GM13976 (cell line): Measurements from ENCODE around the gene PTPRK.
"Not testable (repeated sequence)": the region's sequence is repeated elsewhere in the genome, so short reads cannot be mapped to it uniquely, and the experiment has no call there.

Source experiments
- DNase-seq: peaks from one replicate; pipeline ENCODE4 v3.0.0; 2012; ENCODE audit warnings: low spot score
- CTCF ChIP-seq: IDR thresholded peaks from 2 replicates; pipeline ENCODE4 v1.5.1; 2012; ENCODE audit warnings: borderline replicate concordance, mild to moderate bottlenecking; ENCODE audit not compliant: insufficient read depth; ENCODE audit errors: extremely low read depth, missing control alignments, control extremely low read depth
- in situ Hi-C: fragments of 300-500 bp; cut with MboI; formaldehyde crosslinking; loops from one replicate; pipeline ENCODE4 v1.12.0; 2022; ENCODE audit warnings: low sequenced_read_pairs, mixed read lengths, inconsistent platforms; ENCODE audit not compliant: unreplicated experiment

The PTPRK gene

GRCh38 chr6:127937102-127937501 lies 583.3 kb downstream of the PTPRK start:
- in situ Hi-C loops: no loop called here
- no peak for TF ChIP-seq CTCF
- DNase-seq: no peak

GRCh38 chr6:127934956-127935355 lies 585.4 kb downstream of the PTPRK start:
- in situ Hi-C loops: no loop called here
- DNase-seq: no peak

GRCh38 chr6:127933852-127934840 lies 586.3 kb downstream of the PTPRK start:
- TF ChIP-seq CTCF: no peak
- in situ Hi-C loops: no loop called here
- DNase-seq: no peak

More at GRCh38 chr6:127934956-127935355, 585.4 kb downstream of the PTPRK start:
- no peak for TF ChIP-seq CTCF

GRCh38 chr6:127933137-127933536 lies 587.3 kb downstream of the PTPRK start:
- no peak for DNase-seq
- in situ Hi-C loops: no loop called here
- no peak for TF ChIP-seq CTCF

GRCh38 chr6:127932708-127933107 lies 587.7 kb downstream of the PTPRK start:
- TF ChIP-seq CTCF: no peak
- in situ Hi-C loops: no loop called here
- no peak for DNase-seq

- DNase-seq, in situ Hi-C loops: not testable (repeated sequence)
These were observed 594.0 kb downstream of the PTPRK start for GRCh38 chr6:127926441-127926840.

GRCh38 chr6:127924440-127924839 lies 596.0 kb downstream of the PTPRK start:
- DNase-seq: no peak
- in situ Hi-C loops: no loop called here
- no peak for TF ChIP-seq CTCF
